GM18868 (cell line): ENCODE measurements around the gene HSPA12B.

Source experiments
- ATAC-seq: cut with Tn5 transposase; IDR thresholded peaks from one replicate; pipeline ENCODE4 v1.9.1; 2021; ENCODE audit warnings: mild to moderate bottlenecking, moderate library complexity; ENCODE audit not compliant: unreplicated experiment

HSPA12B gene

GRCh38 chr20:3765171-3765882 lies 32.8 kb downstream of the HSPA12B start:
- ATAC-seq = no peak

- no peak for ATAC-seq
Observed at GRCh38 chr20:3766422-3767109, 34.1 kb downstream of the HSPA12B start.

GRCh38 chr20:3767110-3767426 lies 34.6 kb downstream of the HSPA12B start:
- ATAC-seq = no peak

- ATAC-seq = peak; percentile 93
Observed at GRCh38 chr20:3767427-3768341, 35.2 kb downstream of the HSPA12B start, which contains the start of gene ADISSP. Gene ADISSP (minus strand): TSS chr20:3767753. CDS start chr20:3760100, 7,653 bp downstream.

- peak; percentile 39 for ATAC-seq
Observed at GRCh38 chr20:3768342-3769130, 36.1 kb downstream of the HSPA12B start.

- ATAC-seq = no peak
Observed at GRCh38 chr20:3771552-3772058, 39.1 kb downstream of the HSPA12B start.

- ATAC-seq = no peak
Observed at GRCh38 chr20:3775457-3776108, 43.1 kb downstream of the HSPA12B start.

- ATAC-seq = no peak
Observed at GRCh38 chr20:3777381-3777715, 44.9 kb downstream of the HSPA12B start.

- ATAC-seq = no peak
Observed at GRCh38 chr20:3777716-3778629, 45.5 kb downstream of the HSPA12B start.

- ATAC-seq = no peak
Observed at GRCh38 chr20:3778976-3779375, 46.5 kb downstream of the HSPA12B start.

GRCh38 chr20:3781153-3781910 lies 48.8 kb downstream of the HSPA12B start, which contains the start of gene SPEF1:
Gene SPEF1 (minus strand): TSS chr20:3781448. CDS start chr20:3781287, 161 bp downstream.
- peak; percentile 62 for ATAC-seq

- ATAC-seq = no peak
Observed at GRCh38 chr20:3782597-3782996, 50.1 kb downstream of the HSPA12B start.

GRCh38 chr20:3783068-3783489 lies 50.6 kb downstream of the HSPA12B start:
- no peak for ATAC-seq

GRCh38 chr20:3783511-3784195 lies 51.2 kb downstream of the HSPA12B start:
- no peak for ATAC-seq

- no peak for ATAC-seq
Observed at GRCh38 chr20:3784216-3784853, 51.9 kb downstream of the HSPA12B start.

- no peak for ATAC-seq
Observed at GRCh38 chr20:3784863-3785239, 52.4 kb downstream of the HSPA12B start.
